Measurements from ENCODE around the gene PIEZO2.
"Not testable (repeated sequence)": the region's sequence is repeated elsewhere in the genome, so short reads cannot be mapped to it uniquely, and the experiment has no call there.

PIEZO2 gene

GRCh38 chr18:10629076-10629475, 520.3 kb downstream of the PIEZO2 start:
- H3K4me2 ChIP-seq (ENCODE audit: low read depth, low read length, poor library complexity, severe bottlenecking); H3K9ac ChIP-seq (ENCODE audit: low read depth, low read length, poor library complexity, severe bottlenecking); H3K36me3 ChIP-seq (ENCODE audit: insufficient read depth, low read length); H2AFZ ChIP-seq (ENCODE audit: low read length); H3K4me1 ChIP-seq (ENCODE audit: insufficient read depth, low read length, poor library complexity, severe bottlenecking); H3K9me3 ChIP-seq (ENCODE audit: insufficient read depth, low read depth, low read length); H3K27me3 ChIP-seq (ENCODE audit: insufficient read depth, low read length, poor library complexity, severe bottlenecking); H3K4me3 ChIP-seq (ENCODE audit: low read length, poor library complexity, severe bottlenecking); H3F3A ChIP-seq (ENCODE audit: low read depth); H4K20me1 ChIP-seq (ENCODE audit: insufficient read depth, low read length, poor library complexity, severe bottlenecking); H3K79me2 ChIP-seq (ENCODE audit: insufficient read depth, low read length); H3K9me2 ChIP-seq (replicated peaks; ENCODE audit: low read depth, low read length): not testable (repeated sequence)

- not testable (repeated sequence) for H2AFZ ChIP-seq (ENCODE audit: low read length); H3K9me3 ChIP-seq (ENCODE audit: insufficient read depth, low read depth, low read length); H3K9ac ChIP-seq (ENCODE audit: low read depth, low read length, poor library complexity, severe bottlenecking); H3K4me3 ChIP-seq (ENCODE audit: low read length, poor library complexity, severe bottlenecking); H3K9me2 ChIP-seq (replicated peaks; ENCODE audit: low read depth, low read length); H3F3A ChIP-seq (ENCODE audit: low read depth); H3K27me3 ChIP-seq (ENCODE audit: insufficient read depth, low read length, poor library complexity, severe bottlenecking); H3K79me2 ChIP-seq (ENCODE audit: insufficient read depth, low read length); H3K36me3 ChIP-seq (ENCODE audit: insufficient read depth, low read length); H4K20me1 ChIP-seq (ENCODE audit: insufficient read depth, low read length, poor library complexity, severe bottlenecking); H3K4me2 ChIP-seq (ENCODE audit: low read depth, low read length, poor library complexity, severe bottlenecking); H3K4me1 ChIP-seq (ENCODE audit: insufficient read depth, low read length, poor library complexity, severe bottlenecking)
Measured at GRCh38 chr18:10626606-10627213, 522.7 kb downstream of the PIEZO2 start.

GRCh38 chr18:10623606-10624005, 525.8 kb downstream of the PIEZO2 start:
- not testable (repeated sequence) for H4K20me1 ChIP-seq (ENCODE audit: insufficient read depth, low read length, poor library complexity, severe bottlenecking); H3F3A ChIP-seq (ENCODE audit: low read depth); H2AFZ ChIP-seq (ENCODE audit: low read length); H3K36me3 ChIP-seq (ENCODE audit: insufficient read depth, low read length); H3K9ac ChIP-seq (ENCODE audit: low read depth, low read length, poor library complexity, severe bottlenecking); H3K4me3 ChIP-seq (ENCODE audit: low read length, poor library complexity, severe bottlenecking); H3K9me2 ChIP-seq (replicated peaks; ENCODE audit: low read depth, low read length); H3K4me1 ChIP-seq (ENCODE audit: insufficient read depth, low read length, poor library complexity, severe bottlenecking); H3K9me3 ChIP-seq (ENCODE audit: insufficient read depth, low read depth, low read length); H3K27me3 ChIP-seq (ENCODE audit: insufficient read depth, low read length, poor library complexity, severe bottlenecking); H3K79me2 ChIP-seq (ENCODE audit: insufficient read depth, low read length); H3K4me2 ChIP-seq (ENCODE audit: low read depth, low read length, poor library complexity, severe bottlenecking)

- not testable (repeated sequence) for H3K79me2 ChIP-seq (ENCODE audit: insufficient read depth, low read length); H3K9me3 ChIP-seq (ENCODE audit: insufficient read depth, low read depth, low read length); H3K9me2 ChIP-seq (replicated peaks; ENCODE audit: low read depth, low read length); H2AFZ ChIP-seq (ENCODE audit: low read length); H3K4me2 ChIP-seq (ENCODE audit: low read depth, low read length, poor library complexity, severe bottlenecking); H3K4me3 ChIP-seq (ENCODE audit: low read length, poor library complexity, severe bottlenecking); H3K9ac ChIP-seq (ENCODE audit: low read depth, low read length, poor library complexity, severe bottlenecking); H4K20me1 ChIP-seq (ENCODE audit: insufficient read depth, low read length, poor library complexity, severe bottlenecking); H3K36me3 ChIP-seq (ENCODE audit: insufficient read depth, low read length); H3K4me1 ChIP-seq (ENCODE audit: insufficient read depth, low read length, poor library complexity, severe bottlenecking); H3F3A ChIP-seq (ENCODE audit: low read depth); H3K27me3 ChIP-seq (ENCODE audit: insufficient read depth, low read length, poor library complexity, severe bottlenecking)
Measured at GRCh38 chr18:10622982-10623381, 526.4 kb downstream of the PIEZO2 start.

DNA sequence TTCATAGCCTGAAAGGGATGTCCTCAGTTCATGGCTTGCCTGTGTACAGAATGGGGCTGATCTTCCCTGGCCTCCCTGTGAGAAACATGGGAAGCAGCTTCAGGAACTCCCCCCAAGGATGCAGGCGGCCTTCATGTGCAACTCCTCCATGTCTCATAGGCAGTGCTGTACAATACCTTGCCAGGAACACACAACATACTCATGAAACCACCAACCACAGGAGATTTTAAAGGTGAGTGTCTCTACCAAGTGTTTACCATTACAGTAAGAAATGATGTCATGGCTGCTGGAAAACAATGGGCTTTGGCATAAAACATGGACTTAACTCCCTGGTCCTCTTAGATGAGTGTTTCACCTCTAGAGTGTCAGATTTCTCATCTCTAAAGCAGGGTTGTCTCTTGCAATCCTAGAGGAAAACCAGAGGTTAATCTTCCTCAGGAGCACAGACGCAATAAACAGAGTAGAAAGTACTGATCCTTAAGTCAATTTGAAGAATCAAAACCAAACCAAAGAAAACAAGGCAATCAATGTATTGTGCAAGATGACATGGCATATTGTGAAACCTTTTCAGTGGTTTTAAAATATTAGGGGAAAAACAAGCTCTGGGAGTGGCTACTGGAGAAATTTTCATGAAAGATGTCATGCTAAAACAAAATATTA, 528.6 kb downstream of the PIEZO2 start:
- H3F3A ChIP-seq (ENCODE audit: low read depth); H3K9me3 ChIP-seq (ENCODE audit: insufficient read depth, low read depth, low read length); H4K20me1 ChIP-seq (ENCODE audit: insufficient read depth, low read length, poor library complexity, severe bottlenecking); H3K4me3 ChIP-seq (ENCODE audit: low read length, poor library complexity, severe bottlenecking); H3K9ac ChIP-seq (ENCODE audit: low read depth, low read length, poor library complexity, severe bottlenecking); H3K36me3 ChIP-seq (ENCODE audit: insufficient read depth, low read length); H3K79me2 ChIP-seq (ENCODE audit: insufficient read depth, low read length); H2AFZ ChIP-seq (ENCODE audit: low read length); H3K4me2 ChIP-seq (ENCODE audit: low read depth, low read length, poor library complexity, severe bottlenecking); H3K4me1 ChIP-seq (ENCODE audit: insufficient read depth, low read length, poor library complexity, severe bottlenecking); H3K27me3 ChIP-seq (ENCODE audit: insufficient read depth, low read length, poor library complexity, severe bottlenecking); H3K9me2 ChIP-seq (replicated peaks; ENCODE audit: low read depth, low read length): not testable (repeated sequence)
